ENCODE measurements around the gene ZNF468.
"Not testable (repeated sequence)": the region's sequence is repeated elsewhere in the genome, so short reads cannot be mapped to it uniquely, and the experiment has no call there.

- TF ChIP-seq POLR2A (IDR thresholded peaks at IDR 0.05; ENCODE audit: low read depth, low read length); TAF1 (IDR thresholded peaks at IDR 0.05; ENCODE audit: borderline replicate concordance, low read depth, low read length); POLR2AphosphoS5 (IDR thresholded peaks at IDR 0.05; ENCODE audit: low read depth, low read length): not testable (repeated sequence)
Observed at GRCh38 chr19:52868031-52868430, 10.6 kb upstream of the ZNF468 start.
